GM13977 (cell line): ENCODE measurements around the gene RPN2.

Source experiments
- DNase-seq: peaks from one replicate; pipeline ENCODE4 v3.0.0; 2012; ENCODE audit warnings: low spot score
- CTCF ChIP-seq: IDR thresholded peaks from 2 replicates; pipeline ENCODE4 v1.5.1; 2012; ENCODE audit warnings: mild to moderate bottlenecking, control low read depth; ENCODE audit not compliant: insufficient read depth; ENCODE audit errors: extremely low read depth, missing control alignments
- in situ Hi-C: fragments of 300-500 bp; cut with MboI; formaldehyde crosslinking; loops from one replicate; pipeline ENCODE4 v1.12.0; 2022; ENCODE audit warnings: low sequenced_read_pairs, low pct_unique_long_range_greater_than_20kb, mixed read lengths, inconsistent platforms; ENCODE audit not compliant: unreplicated experiment

RPN2 gene

GRCh38 chr20:37243076-37243936 is 64.2 kb downstream of the RPN2 start:
- in situ Hi-C loops = no loop called here
- no peak for DNase-seq
- no peak for TF ChIP-seq CTCF

- in situ Hi-C loops = no loop called here
Observed at GRCh38 chr20:37243937-37244571, 64.9 kb downstream of the RPN2 start.

GRCh38 chr20:37244572-37244957 is 65.4 kb downstream of the RPN2 start:
- no peak for TF ChIP-seq CTCF
- no peak for DNase-seq
- in situ Hi-C loops = no loop called here

More at GRCh38 chr20:37243937-37244571, 64.9 kb downstream of the RPN2 start:
- no peak for TF ChIP-seq CTCF
- no peak for DNase-seq

- TF ChIP-seq CTCF = no peak
- in situ Hi-C loops = no loop called here
- DNase-seq = no peak
Observed at GRCh38 chr20:37245216-37246150, 66.4 kb downstream of the RPN2 start.

GRCh38 chr20:37246736-37247135 is 67.6 kb downstream of the RPN2 start:
- in situ Hi-C loops = no loop called here
- no peak for TF ChIP-seq CTCF
- DNase-seq = no peak

GRCh38 chr20:37247547-37247946 is 68.4 kb downstream of the RPN2 start:
- in situ Hi-C loops = no loop called here
- no peak for DNase-seq
- TF ChIP-seq CTCF = no peak
